Activated CD8-positive, alpha-beta memory T cell treated with anti-CD3 and anti-CD28 coated beads for 36 hours (primary cell): ENCODE measurements around the gene SLCO4A1. TPM values are rescaled to one million over a fixed set of nuclear protein-coding genes. Genes with fewer than 3 reads are reported as not detected.

Experiments
- CTCF ChIA-PET: fragments of 350-600 bp; sonication (Branson Sonifier 250); formaldehyde crosslinking; loops from one replicate; lab custom pipeline; 2021; ENCODE audit warnings: antibody characterized with exemption; lab: Charles Lee
- POLR2A ChIA-PET: fragments of 350-600 bp; sonication (Branson Sonifier 250); formaldehyde crosslinking; loops from one replicate; lab custom pipeline; 2021; ENCODE audit warnings: antibody characterized with exemption; lab: Charles Lee
- total RNA-seq, 2 experiments: library from RNA; stranded (reverse); gene quantifications; one replicate each; pipeline ENCODE4 v1.2.3, GENCODE V29; 2021

Gene SLCO4A1, protein sequence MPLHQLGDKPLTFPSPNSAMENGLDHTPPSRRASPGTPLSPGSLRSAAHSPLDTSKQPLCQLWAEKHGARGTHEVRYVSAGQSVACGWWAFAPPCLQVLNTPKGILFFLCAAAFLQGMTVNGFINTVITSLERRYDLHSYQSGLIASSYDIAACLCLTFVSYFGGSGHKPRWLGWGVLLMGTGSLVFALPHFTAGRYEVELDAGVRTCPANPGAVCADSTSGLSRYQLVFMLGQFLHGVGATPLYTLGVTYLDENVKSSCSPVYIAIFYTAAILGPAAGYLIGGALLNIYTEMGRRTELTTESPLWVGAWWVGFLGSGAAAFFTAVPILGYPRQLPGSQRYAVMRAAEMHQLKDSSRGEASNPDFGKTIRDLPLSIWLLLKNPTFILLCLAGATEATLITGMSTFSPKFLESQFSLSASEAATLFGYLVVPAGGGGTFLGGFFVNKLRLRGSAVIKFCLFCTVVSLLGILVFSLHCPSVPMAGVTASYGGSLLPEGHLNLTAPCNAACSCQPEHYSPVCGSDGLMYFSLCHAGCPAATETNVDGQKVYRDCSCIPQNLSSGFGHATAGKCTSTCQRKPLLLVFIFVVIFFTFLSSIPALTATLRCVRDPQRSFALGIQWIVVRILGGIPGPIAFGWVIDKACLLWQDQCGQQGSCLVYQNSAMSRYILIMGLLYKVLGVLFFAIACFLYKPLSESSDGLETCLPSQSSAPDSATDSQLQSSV
- 10 to 100 TPM; 60.9 to 65.4 TPM for total RNA-seq

- ChIA-PET POLR2A (interaction anchor here (0.7 to 2.3 kb wide), 7 partner anchors 10 to 152 kb away, joined by 3 to 12 read pairs (median 5); no protein-coding TSS in a partner anchor), CTCF (interaction anchor here (0.6 to 1.7 kb wide), 7 partner anchors 9 to 152 kb away, joined by 3 to 5 read pairs (median 3); no protein-coding TSS in a partner anchor)
These were observed at the start of gene SLCO4A1 for GRCh38 chr20:62642051-62642665. TSS of gene SLCO4A1 (plus strand) at chr20:62642503. CDS start at chr20:62656455, 13,952 bp downstream.

GRCh38 chr20:62592506-62593177, 49.7 kb upstream of the SLCO4A1 start:
- POLR2A ChIA-PET: no interaction called here

GRCh38 chr20:62593616-62594015, 48.7 kb upstream of the SLCO4A1 start:
- POLR2A ChIA-PET: no interaction called here
- CTCF ChIA-PET: no interaction called here

More at GRCh38 chr20:62592506-62593177, 49.7 kb upstream of the SLCO4A1 start:
- CTCF ChIA-PET: no interaction called here

GRCh38 chr20:62595069-62595468, 47.2 kb upstream of the SLCO4A1 start:
- POLR2A ChIA-PET: interaction anchor here (0.7 kb wide), 1 partner anchor 379 kb away, joined by 4 read pairs; no protein-coding TSS in a partner anchor
- CTCF ChIA-PET: interaction anchor here (0.7 kb wide), 1 partner anchor 113 kb away, joined by 4 read pairs; no protein-coding TSS in a partner anchor

DNA sequence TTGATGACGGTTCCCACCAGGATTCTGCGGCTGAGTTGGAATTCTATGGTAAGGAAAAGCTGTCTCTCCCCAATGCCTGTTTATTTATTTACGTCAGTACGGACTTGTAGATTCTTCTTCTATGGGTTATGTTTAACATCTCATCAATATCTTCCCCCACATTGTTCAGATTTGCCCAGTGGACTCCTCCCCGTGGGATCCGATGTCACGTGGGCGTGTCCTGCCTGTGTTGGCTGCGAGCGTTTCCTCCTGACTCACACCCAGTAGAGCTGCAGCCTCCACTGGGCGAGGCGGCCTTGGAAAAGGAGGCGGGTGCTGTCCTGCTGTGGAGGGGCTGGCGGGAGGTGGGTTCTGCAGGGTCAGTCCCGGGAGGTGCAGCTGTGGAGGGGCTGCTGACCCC, 46.8 kb upstream of the SLCO4A1 start:
- CTCF ChIA-PET: interaction anchor here (0.7 kb wide), 1 partner anchor 112 kb away, joined by 4 read pairs; no protein-coding TSS in a partner anchor
- POLR2A ChIA-PET: no interaction called here

GRCh38 chr20:62596486-62596885, 45.8 kb upstream of the SLCO4A1 start:
- POLR2A ChIA-PET: no interaction called here

GRCh38 chr20:62596921-62597320, 45.4 kb upstream of the SLCO4A1 start:
- CTCF ChIA-PET: interaction anchor here (0.9 kb wide), 1 partner anchor 20 kb away, joined by 3 read pairs; no protein-coding TSS in a partner anchor
- POLR2A ChIA-PET: no interaction called here

More at GRCh38 chr20:62596486-62596885, 45.8 kb upstream of the SLCO4A1 start:
- CTCF ChIA-PET: no interaction called here

DNA sequence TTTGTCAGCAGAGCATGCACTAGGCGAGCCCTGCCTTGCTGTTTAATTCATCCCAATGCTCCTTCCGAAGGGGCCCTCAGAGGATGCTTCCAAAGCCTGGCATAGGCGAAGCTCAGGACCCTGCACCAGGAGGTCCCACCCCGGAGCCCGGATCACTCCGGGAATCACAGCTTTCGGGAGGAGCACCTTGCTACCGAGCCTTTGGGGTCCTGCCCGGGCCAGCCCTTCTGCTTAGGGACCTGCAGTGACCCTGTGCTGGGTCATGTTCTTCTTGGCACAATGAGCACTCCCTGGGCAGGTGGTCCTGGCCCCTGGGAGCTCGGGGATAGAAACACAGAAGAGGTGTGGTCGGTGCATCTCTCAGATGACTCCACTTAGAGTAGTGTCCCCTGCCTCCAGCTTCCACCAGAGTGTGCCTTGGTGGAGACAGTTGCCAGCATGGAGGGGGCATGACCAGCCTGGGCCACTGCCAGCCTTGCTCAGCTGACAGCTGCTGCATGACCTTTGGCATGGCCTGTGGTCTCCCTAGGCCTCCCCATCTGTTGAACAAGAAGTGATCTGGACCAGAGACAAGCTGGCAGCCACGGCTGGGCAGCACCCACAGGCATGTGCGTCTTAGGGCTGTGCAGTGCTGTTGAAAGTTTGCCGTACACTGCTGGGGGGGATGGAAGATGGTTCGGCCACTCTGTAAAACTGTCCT, 44.7 kb upstream of the SLCO4A1 start:
- ChIA-PET POLR2A (interaction anchor here (0.5 kb wide), 1 partner anchor 21 kb away, joined by 5 read pairs; no protein-coding TSS in a partner anchor), CTCF (interaction anchor here (0.9 to 1.7 kb wide), 2 partner anchors 19 to 20 kb away, joined by 3 to 5 read pairs; no protein-coding TSS in a partner anchor)

- ChIA-PET POLR2A (no interaction called here), CTCF (interaction anchor here (1.7 kb wide), 1 partner anchor 18 kb away, joined by 5 read pairs; no protein-coding TSS in a partner anchor)
These were observed 43.5 kb upstream of the SLCO4A1 start for GRCh38 chr20:62598761-62599194.

- POLR2A ChIA-PET: no interaction called here
- CTCF ChIA-PET: interaction anchor here (1.7 kb wide), 1 partner anchor 18 kb away, joined by 5 read pairs; no protein-coding TSS in a partner anchor
These were observed 42.8 kb upstream of the SLCO4A1 start for GRCh38 chr20:62599216-62600110.

DNA sequence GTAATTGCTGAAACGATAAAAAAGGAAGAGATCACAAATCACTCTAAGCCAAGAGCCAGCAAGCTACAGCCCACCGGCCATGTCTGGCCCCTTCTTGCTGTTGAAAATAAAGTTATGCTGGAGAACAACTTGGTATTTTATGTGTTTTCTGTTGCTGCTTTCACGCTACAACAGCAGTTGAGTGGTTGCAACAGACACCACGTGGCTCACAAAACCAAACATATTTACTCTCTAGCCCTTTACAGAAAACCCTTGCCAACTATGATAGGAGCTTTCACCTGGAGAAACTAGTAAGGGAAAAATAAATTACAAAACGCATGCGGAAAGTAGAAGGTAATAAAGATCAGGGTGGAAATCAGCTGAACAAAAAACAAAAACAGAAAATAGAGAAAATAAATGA, 41.1 kb upstream of the SLCO4A1 start:
- ChIA-PET CTCF (interaction anchor here (1.0 kb wide), 1 partner anchor 16 kb away, joined by 3 read pairs; no protein-coding TSS in a partner anchor), POLR2A (no interaction called here)

- ChIA-PET CTCF (interaction anchor here (1.0 kb wide), 1 partner anchor 16 kb away, joined by 3 read pairs; no protein-coding TSS in a partner anchor), POLR2A (no interaction called here)
These were observed 40.6 kb upstream of the SLCO4A1 start for GRCh38 chr20:62601714-62602113.

DNA sequence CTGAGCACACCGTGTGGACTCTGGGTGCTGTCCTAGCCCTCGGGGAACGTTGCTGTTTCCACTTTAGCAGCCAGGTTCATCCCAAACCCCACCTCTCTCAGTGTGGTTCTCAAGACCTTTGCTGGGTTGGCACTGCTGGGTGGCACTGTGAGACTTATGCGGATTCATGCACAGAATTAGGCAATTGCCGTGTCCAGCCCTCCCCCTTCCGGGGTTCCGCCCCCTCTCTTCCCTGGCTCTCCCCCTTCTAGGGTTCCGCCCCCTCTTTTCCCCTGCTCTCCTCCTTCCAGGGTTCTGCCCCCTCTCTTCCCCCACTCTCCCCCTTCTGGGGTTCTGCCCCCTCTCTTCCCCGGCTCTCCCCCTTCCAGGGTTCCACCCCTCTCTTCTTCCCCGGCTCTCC, 39.8 kb upstream of the SLCO4A1 start:
- ChIA-PET POLR2A (interaction anchor here (1.0 to 1.6 kb wide), 2 partner anchors 16 to 138 kb away, joined by 4 to 7 read pairs; no protein-coding TSS in a partner anchor), CTCF (interaction anchor here (1.6 to 2.4 kb wide), 3 partner anchors 14 to 192 kb away, joined by 4 to 16 read pairs (median 6); no protein-coding TSS in a partner anchor)

DNA sequence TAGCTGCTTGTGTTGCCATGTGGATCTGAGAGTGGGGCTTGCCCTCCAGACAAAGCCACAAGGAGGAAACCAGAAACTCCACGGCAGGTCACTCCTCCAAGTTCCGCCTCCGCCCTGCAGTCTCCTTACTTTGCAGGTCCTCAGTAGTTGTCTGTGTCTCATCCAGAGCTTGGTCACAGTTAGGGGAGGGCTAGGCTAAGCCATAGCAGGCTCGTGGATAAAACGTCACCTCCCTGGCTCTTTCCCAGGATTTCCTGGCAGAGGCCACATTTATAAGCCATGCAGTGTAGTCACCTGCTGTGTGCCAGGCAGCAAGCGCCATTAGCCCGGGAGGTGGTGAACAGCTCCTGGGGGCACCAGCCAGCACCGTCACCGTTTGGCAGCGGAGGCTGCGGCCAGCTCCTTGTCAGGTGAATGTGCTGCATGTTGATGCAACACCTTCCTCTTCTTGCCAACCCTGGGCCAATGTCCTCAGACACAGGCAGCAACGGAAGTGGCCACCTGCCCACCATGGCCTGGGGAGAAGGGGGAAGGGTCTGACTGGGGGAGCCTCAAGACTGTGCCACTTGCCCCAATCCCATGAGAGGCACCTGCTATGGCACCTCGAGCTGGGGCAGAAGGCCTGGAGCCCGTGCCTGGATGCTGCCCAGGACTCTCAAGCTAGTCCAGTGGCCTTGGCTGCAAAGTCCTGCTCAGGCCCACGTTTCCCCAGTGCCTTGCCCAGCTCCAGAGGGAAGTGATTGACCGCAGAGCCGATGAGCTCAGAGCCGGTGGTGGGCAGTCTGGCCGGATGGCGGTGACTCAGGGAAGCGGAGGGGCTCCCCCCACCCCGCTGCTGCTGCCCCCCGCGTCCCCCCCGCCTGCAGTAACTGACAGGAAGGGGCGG, 39.0 kb upstream of the SLCO4A1 start:
- ChIA-PET CTCF (interaction anchor here (0.6 to 2.4 kb wide), 7 partner anchors 14 to 243 kb away, joined by 3 to 16 read pairs (median 4); no protein-coding TSS in a partner anchor), POLR2A (interaction anchor here (0.6 to 1.6 kb wide), 4 partner anchors 16 to 315 kb away, joined by 4 to 8 read pairs (median 6); partner anchors contain the start of gene SLCO4A1)
